ENCODE data around the gene CSTPP1.

GRCh38 chr11:46949297-46949696, 12.7 kb downstream of the CSTPP1 start:
- TF ChIP-seq CTCF (conservative IDR thresholded peaks at IDR 0.05 in 1 of 2, IDR thresholded peaks at IDR 0.05 in 1 of 2; ENCODE audit: low read depth in 1 of 2, low read length in 2 of 2) (no peak), EZH2 (IDR thresholded peaks at IDR 0.05; ENCODE audit: low read length, missing control alignments) (no peak)
